Loucy (cell line): ENCODE results near the gene OR4D9.

Experiments
- CTCF ChIP-seq: fragments of 200-600 bp; sonication (generic); conservative IDR thresholded peaks from 2 replicates; pipeline ENCODE4 v1.5.1; 2014; ENCODE audit warnings: mild to moderate bottlenecking, antibody characterized with exemption, low read length
- EZH2phosphoT487 ChIP-seq: fragments of 200-600 bp; IDR thresholded peaks from 2 replicates; pipeline ENCODE4 v1.6.1; 2018; ENCODE audit warnings: antibody characterized with exemption, mild to moderate bottlenecking, moderate library complexity, borderline replicate concordance

- TF ChIP-seq CTCF (no peak), EZH2phosphoT487 (no peak)
Measured at GRCh38 chr11:59555601-59556114, 44.3 kb downstream of the OR4D9 start.
